EL (cell line): ENCODE measurements around the gene SGCE.
A peak's percentile ranks its signal among the peaks of the same experiment; 100 is the strongest.

ENCODE experiments used
- DNase-seq: peaks from one replicate; pipeline ENCODE4 v3.0.0-alpha.2; 2016

The SGCE gene

DNA sequence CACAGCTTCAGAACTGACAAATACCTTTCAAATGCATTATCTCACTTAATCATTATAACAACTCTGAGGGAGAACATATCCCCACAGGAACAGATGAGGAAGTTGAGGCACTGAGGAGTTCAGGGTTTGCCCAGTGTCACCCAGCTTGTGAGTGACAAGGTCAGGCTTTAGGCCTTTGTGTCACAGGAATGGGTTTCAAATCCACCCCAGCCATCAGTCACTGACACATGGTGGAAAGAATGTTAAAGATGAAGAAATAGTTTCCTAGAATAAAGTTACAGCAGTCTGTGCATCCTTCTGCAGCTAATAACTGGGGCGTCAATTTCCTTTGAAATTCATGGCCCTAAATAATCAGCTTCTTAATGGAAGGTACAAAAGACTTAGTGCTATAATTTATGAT is 37.8 kb downstream of the SGCE start:
- no peak for DNase-seq

DNA sequence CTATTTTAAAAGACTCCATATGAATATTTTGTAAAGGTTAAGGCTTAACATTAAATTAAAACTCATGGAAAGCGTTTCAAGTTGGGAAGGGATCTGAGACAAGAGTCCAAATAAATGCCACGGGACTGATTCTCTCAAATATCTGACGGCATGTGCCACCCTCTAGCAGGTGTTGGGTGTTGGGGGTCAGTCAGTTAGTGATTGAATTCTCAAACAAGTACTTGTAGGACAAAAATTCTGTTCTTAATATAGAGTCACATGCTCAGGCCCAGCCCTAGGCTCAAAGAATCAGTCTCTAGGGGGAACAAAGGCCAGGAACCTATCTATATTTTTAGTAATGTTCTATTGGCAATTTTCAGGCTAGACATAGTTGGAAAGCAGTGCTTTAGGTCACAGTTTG is 39.1 kb downstream of the SGCE start:
- no peak for DNase-seq

DNA sequence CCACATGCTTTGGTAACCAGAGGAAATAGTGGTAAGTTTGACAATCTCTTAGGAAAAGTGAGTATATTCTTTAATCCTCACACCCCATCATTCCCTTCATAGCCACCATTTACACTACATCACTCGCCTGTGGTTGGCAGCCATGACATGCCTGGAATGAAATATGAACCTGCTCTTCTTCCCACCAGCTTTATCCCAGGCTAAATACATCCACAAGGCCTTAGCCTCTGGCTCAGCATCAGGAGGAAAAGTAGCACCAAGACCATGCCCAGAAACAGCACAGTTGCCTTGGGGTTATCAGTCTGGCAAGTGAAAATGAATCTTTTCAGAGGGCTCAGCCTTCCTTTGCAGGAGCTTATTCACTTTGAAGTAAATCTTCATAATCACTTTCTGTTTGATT is 40.3 kb downstream of the SGCE start:
- DNase-seq: no peak

DNA sequence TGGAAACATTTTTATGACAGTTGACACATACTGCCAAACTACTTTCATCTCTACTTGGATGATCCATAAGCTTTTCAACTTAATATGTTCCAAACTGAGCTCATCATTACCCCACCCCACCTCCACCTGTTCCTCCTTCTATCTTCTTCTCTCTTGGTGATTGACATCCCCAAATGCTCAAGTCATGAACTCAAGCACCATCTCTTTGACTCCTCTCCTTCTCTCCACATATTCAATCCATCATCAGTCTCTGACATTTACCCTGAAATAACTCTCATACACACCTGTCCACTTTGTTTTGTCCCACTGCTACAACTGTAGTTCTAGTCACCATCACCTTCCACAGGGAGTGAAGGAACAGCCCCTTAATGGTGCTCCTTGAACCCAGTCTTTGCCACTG is 43.3 kb downstream of the SGCE start:
- DNase-seq: no peak

DNA sequence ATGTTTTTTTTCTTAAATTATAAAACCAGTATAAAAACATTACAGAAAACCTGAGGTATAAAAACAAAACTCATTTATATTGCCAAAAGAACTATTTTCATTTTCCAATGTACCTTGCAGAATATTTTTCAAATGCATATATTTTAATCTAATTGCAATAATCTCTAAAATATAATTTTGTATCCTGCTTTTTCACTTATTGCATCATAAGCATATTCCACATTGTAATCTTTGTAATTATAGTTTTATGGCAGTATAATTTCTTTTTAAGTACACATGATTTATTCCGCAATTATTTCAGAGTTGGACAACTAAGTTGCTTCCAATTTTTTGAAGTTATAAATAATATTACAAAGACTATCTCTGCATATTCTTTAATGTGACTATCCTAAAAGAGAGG is 43.7 kb downstream of the SGCE start:
- no peak for DNase-seq

DNA sequence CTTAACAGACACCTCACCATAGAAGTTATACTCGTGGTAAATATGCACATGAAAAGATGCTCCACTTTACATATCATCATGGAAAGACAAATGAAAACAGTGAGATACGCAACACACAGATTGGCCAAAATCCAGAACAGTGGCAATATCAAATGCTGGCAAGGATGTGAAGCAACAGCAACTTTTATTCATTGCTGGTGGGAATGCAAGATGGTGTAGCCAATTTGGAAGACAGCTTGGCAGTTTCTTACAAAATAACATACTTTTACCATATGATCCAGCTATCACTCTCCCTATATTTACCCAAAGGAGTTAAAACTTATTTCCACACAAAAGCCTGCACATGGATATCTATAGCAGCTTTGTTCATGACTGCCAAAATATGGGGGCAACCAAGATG is 46.4 kb downstream of the SGCE start:
- DNase-seq: no peak

DNA sequence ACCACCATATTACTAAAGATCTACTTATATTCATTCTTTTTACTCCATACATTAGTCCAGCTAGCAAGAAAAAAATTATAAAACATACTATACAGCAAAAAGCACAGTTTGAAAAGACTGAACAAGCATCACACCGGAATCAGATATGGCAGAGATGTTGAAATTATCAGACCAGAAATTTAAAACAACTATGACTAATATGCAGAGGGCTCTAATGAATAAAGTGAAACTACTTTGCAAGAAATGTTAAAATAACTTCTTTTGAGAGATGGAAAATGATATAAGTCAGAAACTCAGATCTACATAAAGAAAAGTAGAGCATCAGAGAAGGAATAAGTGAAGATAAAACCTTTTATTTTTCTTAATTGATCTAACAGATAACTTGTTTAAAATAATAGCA is 50.9 kb downstream of the SGCE start:
- DNase-seq: no peak

DNA sequence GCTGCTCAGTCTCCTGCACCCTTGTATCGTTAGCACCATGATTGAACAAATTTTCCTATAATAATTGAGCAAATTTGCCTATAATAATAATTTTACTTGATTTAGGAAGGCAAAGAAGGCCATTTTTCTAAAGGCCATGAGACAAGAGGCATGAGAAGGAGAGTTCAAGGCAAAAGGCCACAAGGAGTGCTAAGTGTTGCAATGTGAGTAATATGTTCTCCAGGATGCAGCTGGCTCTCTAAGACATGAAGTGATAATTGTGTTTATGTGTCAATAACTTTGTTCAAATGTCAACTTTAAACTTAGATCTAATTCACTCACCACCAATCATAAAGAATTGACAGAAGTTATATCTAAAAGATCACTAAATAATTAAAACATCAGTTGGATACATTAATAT is 53.8 kb downstream of the SGCE start:
- DNase-seq: no peak

DNA sequence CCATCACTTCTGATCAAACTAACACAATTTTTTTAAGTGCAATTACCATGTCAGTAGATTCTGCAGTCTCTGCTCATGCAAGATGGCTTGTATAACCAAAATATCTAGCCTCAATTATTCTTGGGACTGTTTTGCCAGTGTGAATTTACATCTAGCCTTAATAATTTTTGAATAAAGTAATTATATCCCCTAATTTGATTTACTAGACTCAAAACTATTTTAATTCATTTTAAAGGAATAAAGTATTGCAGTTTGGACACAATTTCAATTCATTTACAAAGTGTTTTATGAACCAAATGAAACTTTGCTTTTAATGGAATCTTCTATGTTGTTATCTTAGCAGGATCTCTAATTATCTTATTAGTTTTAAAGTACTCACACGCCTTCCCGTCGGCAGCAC is 55.7 kb downstream of the SGCE start:
- no peak for DNase-seq

DNA sequence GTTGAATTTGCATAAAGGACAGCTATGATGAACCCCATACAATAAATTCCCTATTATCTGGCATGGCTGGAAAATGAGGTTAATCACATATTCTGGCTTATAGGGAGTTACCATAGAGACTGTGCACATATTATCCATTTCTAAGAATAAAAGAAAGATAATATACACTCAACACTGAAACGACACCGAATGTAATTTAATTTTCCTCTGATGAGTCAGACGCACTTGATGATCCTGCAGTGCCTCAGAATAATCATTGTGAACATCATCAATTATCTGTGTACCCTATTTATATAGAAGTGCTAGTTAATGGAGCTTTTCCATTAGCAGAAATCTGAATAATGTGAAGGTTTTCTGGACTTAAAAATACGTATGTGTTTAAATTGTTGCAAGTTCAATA is 60.2 kb downstream of the SGCE start:
- no peak for DNase-seq

DNA sequence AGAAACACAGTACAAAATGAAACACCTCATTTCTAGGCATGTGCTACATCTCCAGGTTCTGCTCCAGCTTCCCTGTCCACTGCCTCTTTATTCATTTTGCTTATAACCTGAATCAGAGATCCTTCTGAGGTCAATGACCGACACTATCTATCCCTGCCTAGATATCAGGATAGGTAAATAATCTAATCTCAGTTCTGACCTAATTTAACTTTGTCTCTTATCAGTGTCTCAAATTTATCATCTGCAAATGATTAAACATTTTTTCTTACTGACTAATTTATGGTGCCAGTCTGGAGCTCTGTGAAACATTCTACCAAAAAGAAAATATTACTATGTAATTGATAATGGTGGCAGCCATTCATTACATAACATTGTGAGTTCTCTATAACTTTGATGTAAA is 61.1 kb downstream of the SGCE start:
- no peak for DNase-seq

DNA sequence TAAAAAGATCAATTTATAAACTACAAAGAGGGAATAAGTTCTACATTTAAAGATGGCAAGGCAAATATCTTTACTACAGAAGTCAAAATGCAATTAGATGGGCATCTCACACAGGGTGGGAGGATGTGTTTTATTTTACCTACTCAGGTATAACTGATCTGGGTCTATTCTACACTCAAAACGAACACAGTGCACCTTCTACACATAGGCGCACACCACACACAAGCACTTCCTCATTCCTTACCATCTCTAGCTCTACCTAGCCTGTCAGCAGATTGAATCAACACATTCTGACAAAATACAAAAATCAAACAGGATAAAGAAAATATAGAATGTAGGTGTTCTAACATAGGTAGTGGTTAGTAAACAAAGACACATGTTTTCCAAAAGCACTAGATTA is 64.8 kb downstream of the SGCE start:
- no peak for DNase-seq

DNA sequence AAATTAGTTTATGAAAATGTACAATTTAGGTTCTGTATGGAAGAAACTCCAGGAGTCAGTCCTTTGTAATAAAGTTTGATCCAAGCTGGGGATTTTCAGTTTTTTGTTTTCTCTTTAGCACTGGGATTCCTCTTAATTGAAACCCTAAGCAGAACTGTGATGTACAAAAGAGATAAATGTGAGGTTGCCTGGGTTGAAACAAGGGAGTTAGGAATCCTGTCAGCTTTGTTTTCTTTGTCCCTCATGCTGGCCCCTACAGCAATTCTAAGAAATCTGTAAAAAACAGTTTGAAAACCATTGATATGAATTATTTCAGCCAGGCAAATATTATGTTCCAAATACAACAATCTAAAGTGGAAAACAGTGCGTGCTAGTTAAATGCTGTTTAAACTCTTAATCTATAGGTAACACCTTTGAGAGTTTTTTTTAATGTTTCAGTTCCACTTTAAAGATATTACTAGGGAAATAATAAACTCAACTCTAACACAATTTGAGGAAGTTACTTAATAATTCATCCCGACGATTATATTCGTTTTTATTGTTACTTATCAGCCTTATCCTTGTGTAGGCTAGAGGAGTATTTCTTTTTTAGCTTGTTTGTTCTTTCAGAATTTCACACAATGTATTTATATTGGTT is 65.3 kb downstream of the SGCE start:
- no peak for DNase-seq

DNA sequence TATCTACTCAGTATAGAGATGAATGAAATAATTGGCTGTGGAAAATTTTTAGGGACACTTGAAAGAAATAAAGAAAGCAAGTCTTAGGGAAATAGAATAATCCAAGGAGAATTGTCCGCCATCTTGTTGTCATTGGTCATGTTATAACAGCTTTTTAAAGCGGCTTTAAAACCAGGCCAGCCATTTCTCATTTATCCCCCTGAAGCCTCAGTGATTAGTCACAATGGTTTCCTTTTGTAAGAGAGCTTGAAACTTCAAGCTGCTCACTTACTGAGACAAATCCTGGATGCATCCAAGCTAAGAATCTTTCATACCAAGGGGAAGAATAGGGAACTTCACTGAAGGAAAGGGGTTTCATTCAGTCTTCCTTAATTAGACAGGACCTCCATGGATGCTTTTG is 67.9 kb downstream of the SGCE start:
- DNase-seq: no peak

DNA sequence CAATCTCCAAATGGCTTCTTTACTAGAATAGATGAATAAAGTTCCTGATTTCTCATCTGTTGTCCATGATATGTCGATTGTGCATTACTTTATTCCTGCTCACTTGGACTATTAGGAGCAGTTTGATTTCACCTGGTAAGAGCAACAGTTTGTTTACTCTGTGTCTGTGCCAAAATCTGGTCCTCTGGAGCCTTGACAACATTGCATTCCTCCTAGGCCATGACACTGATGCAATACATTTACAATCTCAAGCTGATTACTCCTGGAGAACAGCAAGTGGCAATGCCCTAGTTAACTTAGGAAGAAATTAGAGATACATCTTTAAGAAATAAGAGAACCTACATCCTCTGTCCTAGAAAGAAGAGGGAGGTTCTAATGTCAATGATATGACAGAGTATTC is 71.8 kb downstream of the SGCE start:
- DNase-seq: no peak

DNA sequence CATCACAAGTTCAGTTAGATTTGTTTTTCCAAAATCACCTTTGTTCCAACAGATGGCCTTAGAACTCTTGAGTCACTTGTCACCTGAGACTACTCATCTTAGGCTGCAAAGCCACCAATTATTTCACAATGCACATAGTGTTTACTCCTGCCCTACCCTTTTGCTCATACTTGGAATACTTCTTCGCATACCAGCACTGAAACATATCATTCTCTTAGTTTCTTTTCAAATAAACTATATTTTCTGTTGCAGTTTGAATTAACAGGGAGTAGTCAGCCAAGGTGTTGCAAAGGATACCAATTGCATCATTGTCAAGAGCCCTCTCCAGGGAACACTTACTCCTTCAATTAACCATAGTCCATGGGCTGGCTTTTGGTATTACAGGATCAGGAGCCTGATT is 75.3 kb downstream of the SGCE start:
- peak; percentile 42 for DNase-seq

DNA sequence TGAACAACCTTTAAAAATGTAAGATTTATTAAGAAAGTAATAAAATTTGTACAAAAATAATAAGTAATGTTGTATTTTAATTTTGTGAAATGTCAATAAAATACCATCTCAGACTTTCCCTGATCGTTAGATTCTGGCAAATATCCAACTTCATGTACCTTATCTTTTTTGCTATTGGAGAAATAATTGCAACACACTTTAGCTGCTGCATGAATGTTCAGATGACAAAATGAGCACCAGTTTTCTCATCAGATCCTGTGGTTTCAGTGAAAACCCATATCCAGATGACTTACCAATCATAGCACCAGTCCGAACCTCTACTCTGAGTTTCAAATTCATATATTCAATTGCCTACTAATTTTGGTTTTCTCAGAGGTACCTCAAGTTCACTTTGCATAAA is 76.5 kb downstream of the SGCE start:
- no peak for DNase-seq

DNA sequence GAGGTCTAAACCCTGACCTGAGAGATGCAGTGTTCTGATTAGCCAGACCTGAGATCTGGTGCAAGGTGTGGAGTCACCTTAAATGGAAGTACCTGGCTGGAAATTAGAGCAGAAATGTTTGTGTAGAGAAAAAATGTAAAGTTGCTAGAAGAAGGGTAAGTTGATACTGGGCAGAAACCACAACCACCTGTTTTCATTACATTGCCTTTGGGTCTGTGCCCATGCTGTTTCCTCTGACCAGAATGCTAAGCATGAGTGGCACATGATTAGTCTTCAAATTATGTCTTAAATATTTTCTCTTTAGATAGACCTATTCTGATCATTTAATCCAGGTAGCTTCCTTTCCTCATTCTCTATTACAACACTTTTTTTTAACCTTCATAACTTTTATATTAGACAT is 77.3 kb downstream of the SGCE start:
- DNase-seq: no peak

DNA sequence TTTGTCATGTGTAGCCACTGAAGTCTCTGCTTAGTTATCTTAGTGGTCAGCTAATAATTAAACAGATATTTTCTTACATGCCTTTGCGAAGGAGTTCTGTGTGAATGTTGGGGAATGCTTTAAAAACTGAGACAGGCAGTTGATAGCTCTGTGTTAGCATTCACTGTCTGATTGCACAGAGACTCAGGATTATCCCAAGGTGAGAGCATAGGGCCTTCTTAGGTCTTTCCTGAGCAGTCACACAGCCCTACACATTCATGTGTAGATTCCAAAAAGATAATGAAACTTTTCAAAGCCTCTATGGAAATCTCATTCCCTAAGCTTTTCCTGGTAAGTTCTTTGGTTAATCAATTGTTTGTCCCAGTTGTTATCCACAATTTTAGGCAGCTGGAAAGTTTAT is 78.6 kb downstream of the SGCE start:
- DNase-seq: no peak

DNA sequence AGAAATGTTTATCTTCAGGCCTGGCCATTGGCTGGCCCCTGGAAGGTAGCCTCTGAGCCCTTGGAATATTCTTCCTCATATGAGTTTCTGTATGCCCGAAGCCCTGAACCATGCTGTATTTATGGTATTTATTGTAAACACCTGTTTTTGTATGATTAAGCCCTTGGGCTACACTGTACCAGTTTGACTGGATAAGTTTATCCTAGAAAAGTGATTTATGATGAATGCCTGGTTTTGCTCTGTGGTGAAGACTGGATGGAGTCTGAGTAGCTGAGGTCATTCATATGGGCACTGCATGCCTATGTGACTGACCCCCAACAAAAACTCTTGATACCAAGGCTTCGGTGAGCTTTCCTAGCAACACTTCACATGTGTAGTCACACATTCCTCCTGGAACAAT is 79.6 kb downstream of the SGCE start:
- DNase-seq: no peak

DNA sequence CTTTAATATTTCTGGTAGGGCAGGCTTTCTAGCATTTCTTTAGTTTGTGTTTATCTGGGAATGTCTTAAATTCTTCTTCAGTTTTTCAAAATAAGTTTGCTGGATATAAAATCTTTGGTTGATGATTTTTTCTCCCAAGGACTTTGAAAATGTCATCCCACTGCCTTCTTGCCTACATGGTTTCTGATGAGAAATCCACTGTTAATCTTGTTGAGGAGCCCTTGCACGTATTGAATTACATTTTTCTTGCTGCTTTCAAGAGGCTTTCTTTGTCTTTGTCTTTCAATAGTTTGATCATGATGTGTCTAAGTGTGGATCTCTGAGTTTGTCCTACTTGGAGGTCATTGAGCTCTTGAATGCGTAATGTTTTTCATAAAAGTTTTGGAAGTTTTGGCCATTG is 80.3 kb downstream of the SGCE start:
- DNase-seq: no peak

DNA sequence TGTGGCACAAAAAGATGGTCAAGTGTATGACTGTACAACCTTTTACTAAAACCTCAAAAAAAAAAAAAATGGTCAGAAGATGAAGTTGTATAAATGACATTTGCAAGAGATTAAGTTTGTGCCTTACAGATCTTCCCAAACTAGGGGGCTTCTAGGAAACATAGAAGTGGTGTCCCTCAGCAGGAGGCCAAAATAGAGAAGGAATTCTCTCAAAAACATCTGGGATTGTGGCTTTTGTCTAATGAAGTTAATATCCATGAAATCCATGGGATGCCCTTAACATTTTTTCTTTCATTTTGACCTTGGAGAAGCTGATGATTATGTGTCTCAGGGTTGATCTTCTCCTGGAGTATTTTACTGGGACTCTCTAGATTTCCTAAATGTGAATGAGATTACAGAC is 84.1 kb downstream of the SGCE start:
- DNase-seq: no peak

DNA sequence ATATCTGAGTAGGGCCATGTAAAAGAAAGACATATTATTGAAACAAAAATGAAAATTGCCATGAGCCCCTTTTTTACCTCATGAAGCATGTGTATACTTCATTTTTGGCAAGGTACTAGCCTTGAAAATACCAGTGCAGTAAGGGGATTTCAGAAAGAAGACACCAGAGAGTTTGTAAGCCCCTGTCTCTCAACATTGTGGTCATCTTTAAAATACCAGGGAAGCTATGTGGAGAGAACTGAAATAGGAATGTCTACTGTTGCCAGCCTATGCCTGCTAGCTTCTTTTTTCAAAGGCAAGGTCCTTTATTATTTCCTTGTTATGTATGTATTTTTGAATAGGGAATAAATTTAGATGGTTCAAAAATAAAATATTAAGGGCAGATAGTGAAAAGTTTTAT is 88.5 kb downstream of the SGCE start:
- DNase-seq: no peak

DNA sequence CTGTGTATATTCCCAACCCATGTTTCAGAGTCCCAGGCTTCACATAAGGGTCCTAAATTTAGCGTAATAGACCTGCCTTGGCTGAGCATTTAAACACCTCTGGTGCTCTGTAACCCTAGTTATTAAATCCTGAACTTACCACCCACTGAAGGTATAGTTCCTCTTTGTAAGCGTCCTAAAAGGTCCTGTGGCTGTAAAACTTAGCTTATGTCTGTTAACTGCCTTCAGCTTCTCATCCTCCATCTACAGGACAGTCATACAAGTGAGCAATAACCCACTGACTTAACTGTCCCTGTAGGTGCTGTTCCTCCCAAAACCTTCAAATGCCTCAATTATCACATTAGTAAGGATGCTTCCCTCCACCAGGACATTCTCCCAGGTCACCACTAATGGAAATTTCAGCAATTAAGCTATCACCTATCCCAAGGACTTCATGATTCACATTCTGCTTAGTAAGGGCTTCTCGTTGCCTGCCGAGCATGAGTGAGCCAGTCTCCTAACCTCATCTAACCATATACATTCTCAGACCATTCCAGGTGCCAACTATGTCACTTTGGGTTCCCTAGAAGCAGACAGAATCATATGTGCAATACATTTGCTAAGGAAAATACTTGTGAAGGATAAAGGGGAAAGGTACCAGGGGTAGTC is 90.6 kb downstream of the SGCE start:
- DNase-seq: no peak

DNA sequence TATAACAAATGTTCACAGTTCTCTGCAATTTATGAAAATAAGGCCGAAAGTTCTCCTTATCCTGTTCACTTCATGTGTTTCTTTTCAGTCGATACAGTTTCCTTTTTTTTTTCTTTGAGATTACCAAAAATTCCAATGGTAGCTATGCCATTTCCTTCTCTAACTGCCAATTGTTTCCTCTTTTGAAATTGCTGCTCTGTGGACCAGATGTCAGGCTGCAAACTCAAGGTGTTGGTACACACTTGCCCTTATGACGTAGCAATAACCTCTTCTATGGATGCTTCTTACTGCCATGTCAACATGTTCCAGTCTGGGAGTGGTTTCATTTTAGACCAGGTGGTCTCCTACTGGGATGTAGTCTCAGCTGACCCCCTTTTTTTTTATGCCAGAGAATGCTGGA is 93.4 kb downstream of the SGCE start:
- peak; percentile 21 for DNase-seq
